Mucosa of stomach (tissue), 1 donor: ENCODE measurements around the gene ELF3.
"Not testable (repeated sequence)": the region's sequence is repeated elsewhere in the genome, so short reads cannot be mapped to it uniquely, and the experiment has no call there.

Experiments used
- H3K27me3 ChIP-seq: one replicate; pipeline ENCODE4 v1.7.0; 2013; ENCODE audit warnings: mild to moderate bottlenecking, low read length; ENCODE audit not compliant: control insufficient read depth, insufficient read depth
- H3K36me3 ChIP-seq: one replicate; pipeline ENCODE4 v1.7.0; 2013; ENCODE audit warnings: low read length; ENCODE audit not compliant: control insufficient read depth, insufficient read depth
- H3K4me1 ChIP-seq: one replicate; pipeline ENCODE4 v1.7.0; 2013; ENCODE audit warnings: mild to moderate bottlenecking, low read length; ENCODE audit not compliant: control insufficient read depth, insufficient read depth
- H3K4me3 ChIP-seq: one replicate; pipeline ENCODE4 v1.7.0; 2013; ENCODE audit warnings: low read length
- H3K9ac ChIP-seq: one replicate; pipeline ENCODE4 v1.7.0; 2013; ENCODE audit warnings: mild to moderate bottlenecking, low read length, moderate library complexity
- H3K9me3 ChIP-seq: one replicate; pipeline ENCODE4 v1.7.0; 2013; ENCODE audit warnings: mild to moderate bottlenecking, low read length, moderate library complexity; ENCODE audit not compliant: control insufficient read depth
- donor health status: Pancreatic carcinoma.

Gene ELF3

GRCh38 chr1:202046748-202047708, 36.6 kb downstream of the ELF3 start:
- Histone ChIP-seq H3K4me1 (peaks cover 81% of the 10 kb centered on the region), H3K27me3 (peaks cover 3% of the 10 kb centered on the region)

GRCh38 chr1:202047977-202048376, 37.6 kb downstream of the ELF3 start:
- Histone ChIP-seq H3K4me1 (peaks cover 72% of the 10 kb centered on the region), H3K27me3 (no peaks in the 10 kb centered on the region), H3K9me3 (no peaks in the 10 kb centered on the region), H3K9ac (peak overlapping the region; percentile 94), H3K36me3 (no peaks in the 10 kb centered on the region), H3K4me3 (no peak overlapping the region)

More at GRCh38 chr1:202046748-202047708, 36.6 kb downstream of the ELF3 start:
- Histone ChIP-seq H3K9me3 (no peaks in the 10 kb centered on the region), H3K9ac (peak overlapping the region; percentile 94), H3K4me3 (peak overlapping the region; percentile 62), H3K36me3 (no peaks in the 10 kb centered on the region)

DNA sequence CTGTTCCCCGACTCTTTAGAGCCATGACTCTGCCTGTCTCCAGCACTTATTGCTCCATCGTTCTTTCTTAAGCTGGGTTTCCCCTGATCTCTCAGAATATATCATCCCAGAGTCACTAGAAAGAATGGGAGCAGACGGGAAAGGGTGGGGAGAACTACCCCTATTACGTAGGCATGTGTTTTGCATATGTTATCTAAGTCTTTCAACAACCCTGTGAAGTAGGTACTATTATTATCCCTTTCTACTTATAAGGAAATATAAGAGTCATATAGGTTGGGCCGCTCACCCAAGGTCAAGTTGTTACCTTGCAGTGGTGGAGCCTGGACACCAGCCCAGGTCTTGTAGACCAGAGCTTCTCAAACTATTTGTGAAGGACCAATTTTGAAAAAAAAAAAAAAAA, 38.7 kb downstream of the ELF3 start:
- no peaks in the 10 kb centered on the region for H3K36me3 ChIP-seq
- H3K27me3 ChIP-seq, result no peaks in the 10 kb centered on the region
- no peak overlapping the region for H3K4me3 ChIP-seq
- peaks cover 60% of the 10 kb centered on the region for H3K4me1 ChIP-seq
- H3K9me3 ChIP-seq, result no peaks in the 10 kb centered on the region
- peak overlapping the region; percentile 94 for H3K9ac ChIP-seq

DNA sequence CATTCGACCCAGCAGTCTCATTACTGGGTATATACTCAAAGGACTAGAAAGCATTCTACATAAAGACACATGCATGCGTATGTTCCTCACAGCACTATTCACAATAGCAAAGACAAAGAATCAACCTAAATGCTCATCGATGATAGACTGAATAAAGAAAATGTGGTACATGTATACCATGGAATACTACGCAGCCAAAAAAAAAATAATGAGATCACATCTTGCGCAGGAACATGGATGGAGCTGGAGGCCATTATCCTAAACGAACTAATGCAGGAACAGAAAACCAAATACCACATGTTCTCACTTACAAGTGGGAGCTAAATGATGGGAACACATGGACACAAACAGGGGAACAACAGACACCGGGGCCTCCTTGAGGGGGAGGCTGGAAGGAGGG, 43.7 kb downstream of the ELF3 start:
- Histone ChIP-seq H3K4me3 (no peak overlapping the region), H3K9ac (no peak overlapping the region), H3K4me1 (peaks cover 42% of the 10 kb centered on the region), H3K36me3 (no peaks in the 10 kb centered on the region), H3K9me3 (no peaks in the 10 kb centered on the region), H3K27me3 (no peaks in the 10 kb centered on the region)

DNA sequence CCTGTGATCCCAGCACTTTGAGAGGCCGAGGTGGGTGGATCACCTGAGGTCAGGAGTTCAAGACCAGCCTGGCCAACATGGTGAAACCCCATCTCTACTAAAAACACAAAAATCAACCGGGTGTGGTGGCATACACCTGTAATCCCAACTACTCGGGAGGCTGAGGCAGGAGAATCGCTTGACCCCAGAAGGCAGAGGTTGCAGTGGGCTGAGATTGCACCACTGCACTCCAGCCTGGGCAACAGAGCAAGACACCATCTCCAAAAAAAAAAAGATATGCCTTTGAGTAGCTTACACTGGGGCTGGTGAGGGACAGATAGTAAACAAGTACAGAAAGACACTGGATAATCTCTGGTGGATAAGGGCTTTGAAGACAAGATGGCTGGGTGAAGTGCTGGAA, 44.3 kb downstream of the ELF3 start:
- H3K27me3 ChIP-seq, H3K9me3 ChIP-seq, H3K9ac ChIP-seq, H3K36me3 ChIP-seq, H3K4me3 ChIP-seq: not testable (repeated sequence)
- H3K4me1 ChIP-seq, result peaks cover 38% of the 10 kb centered on the region

- Histone ChIP-seq H3K27me3 (no peaks in the 10 kb centered on the region), H3K9me3 (no peaks in the 10 kb centered on the region), H3K4me1 (peaks cover 31% of the 10 kb centered on the region), H3K36me3 (no peaks in the 10 kb centered on the region), H3K9ac (peak overlapping the region; percentile 73), H3K4me3 (no peak overlapping the region)
These were observed 46.4 kb downstream of the ELF3 start for GRCh38 chr1:202056644-202057334.

DNA sequence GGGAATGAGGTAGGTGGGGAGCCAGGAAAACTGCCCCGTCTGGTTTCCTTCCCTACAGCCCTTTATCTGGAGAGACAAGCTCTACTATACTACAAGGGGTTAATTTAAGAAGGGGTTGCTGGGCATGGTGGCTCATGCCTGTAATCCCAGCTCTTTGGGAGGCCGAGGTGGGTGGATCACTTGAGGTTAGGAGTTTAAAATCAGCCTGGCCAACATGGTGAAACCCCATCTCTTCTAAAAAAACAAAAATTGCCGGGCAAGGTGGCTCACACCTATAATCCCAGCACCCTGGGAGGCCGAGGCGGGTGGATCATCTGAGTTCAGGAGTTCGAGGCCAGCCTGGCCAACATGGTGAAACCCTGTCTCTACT, 46.9 kb downstream of the ELF3 start:
- H3K27me3 ChIP-seq, H3K4me3 ChIP-seq, H3K36me3 ChIP-seq, H3K9me3 ChIP-seq: not testable (repeated sequence)
- Histone ChIP-seq H3K4me1 (peaks cover 31% of the 10 kb centered on the region), H3K9ac (peak overlapping the region; percentile 73)

- Histone ChIP-seq H3K36me3 (no peaks in the 10 kb centered on the region), H3K4me3 (no peak overlapping the region), H3K9me3 (no peaks in the 10 kb centered on the region), H3K4me1 (peaks cover 31% of the 10 kb centered on the region), H3K27me3 (no peaks in the 10 kb centered on the region), H3K9ac (peak overlapping the region; percentile 43)
These were observed 47.9 kb downstream of the ELF3 start for GRCh38 chr1:202058001-202058908.

GRCh38 chr1:202061055-202061454, 50.7 kb downstream of the ELF3 start:
- H3K9me3 ChIP-seq, result no peaks in the 10 kb centered on the region
- no peak overlapping the region for H3K4me3 ChIP-seq
- no peak overlapping the region for H3K9ac ChIP-seq
- peaks cover 35% of the 10 kb centered on the region for H3K4me1 ChIP-seq
- no peaks in the 10 kb centered on the region for H3K36me3 ChIP-seq
- no peaks in the 10 kb centered on the region for H3K27me3 ChIP-seq

DNA sequence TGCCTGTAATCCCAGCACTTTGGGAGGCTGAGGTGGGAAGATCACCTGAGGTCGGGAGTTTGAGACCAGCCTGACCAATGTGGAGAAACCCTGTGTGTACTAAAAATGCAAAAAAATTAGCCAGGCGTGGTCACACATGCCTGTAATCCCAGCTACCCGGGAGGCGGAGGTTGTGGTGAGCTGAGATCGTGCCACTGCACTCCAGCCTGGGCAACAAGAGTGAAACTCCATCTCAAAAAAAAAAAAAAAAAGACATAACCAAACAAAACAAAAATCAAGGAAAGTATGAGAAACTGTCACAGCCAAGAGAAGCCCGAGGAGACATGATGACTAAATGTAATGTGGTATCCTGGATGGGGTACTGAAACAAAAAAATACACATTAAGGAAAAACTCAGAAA, 51.4 kb downstream of the ELF3 start:
- not testable (repeated sequence) for H3K4me3 ChIP-seq, H3K9ac ChIP-seq, H3K36me3 ChIP-seq, H3K27me3 ChIP-seq, H3K9me3 ChIP-seq
- H3K4me1 ChIP-seq, result peaks cover 28% of the 10 kb centered on the region

- not testable (repeated sequence) for H3K9me3 ChIP-seq, H3K27me3 ChIP-seq, H3K36me3 ChIP-seq, H3K4me3 ChIP-seq, H3K9ac ChIP-seq
- H3K4me1 ChIP-seq, result peaks cover 19% of the 10 kb centered on the region
These were observed 52.2 kb downstream of the ELF3 start for GRCh38 chr1:202062636-202063035.
